Mammary epithelial cell (primary cell): ENCODE measurements around the gene ACBD4.

Source experiments
- EZH2 ChIP-seq: IDR thresholded peaks from 2 replicates; pipeline ENCODE4 v1.6.1; 2012; ENCODE audit warnings: low read length, inconsistent platforms, borderline replicate concordance
- TF ChIP-seq, protein P1 (sequence below), 2 donors: IDR thresholded peaks in 1 of 2; conservative IDR thresholded peaks in 1 of 2; 2 replicates each; pipeline ENCODE4 v1.5.1; 2011 to 2012; ENCODE audit warnings: inconsistent platforms in 2 of 2, low read length in 2 of 2, mild to moderate bottlenecking in 2 of 2, control low read depth in 1 of 2, low read depth in 1 of 2; ENCODE audit not compliant: insufficient read depth in 1 of 2; ENCODE audit errors: extremely low read depth in 1 of 2

DNA sequence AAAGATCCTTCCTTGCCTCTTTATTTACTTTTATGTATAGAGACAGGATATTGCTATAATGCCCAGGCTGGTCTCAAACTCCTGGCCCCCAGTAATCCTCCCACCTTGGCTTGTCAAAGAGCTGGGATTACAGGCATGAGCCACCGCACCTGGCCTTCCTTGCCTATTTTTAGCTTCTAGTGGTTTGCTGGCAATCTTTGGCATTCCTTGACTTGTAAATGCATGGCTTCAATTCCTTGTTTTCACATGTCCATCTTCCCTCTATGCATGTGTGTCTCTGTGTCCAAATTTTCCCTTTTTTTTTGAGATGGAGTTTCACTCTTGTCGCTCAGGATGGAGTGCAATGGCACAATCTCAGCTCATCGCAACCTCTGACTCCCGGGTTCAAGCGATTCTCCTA is 48.7 kb downstream of the ACBD4 start:
- TF ChIP-seq, protein P1, sequence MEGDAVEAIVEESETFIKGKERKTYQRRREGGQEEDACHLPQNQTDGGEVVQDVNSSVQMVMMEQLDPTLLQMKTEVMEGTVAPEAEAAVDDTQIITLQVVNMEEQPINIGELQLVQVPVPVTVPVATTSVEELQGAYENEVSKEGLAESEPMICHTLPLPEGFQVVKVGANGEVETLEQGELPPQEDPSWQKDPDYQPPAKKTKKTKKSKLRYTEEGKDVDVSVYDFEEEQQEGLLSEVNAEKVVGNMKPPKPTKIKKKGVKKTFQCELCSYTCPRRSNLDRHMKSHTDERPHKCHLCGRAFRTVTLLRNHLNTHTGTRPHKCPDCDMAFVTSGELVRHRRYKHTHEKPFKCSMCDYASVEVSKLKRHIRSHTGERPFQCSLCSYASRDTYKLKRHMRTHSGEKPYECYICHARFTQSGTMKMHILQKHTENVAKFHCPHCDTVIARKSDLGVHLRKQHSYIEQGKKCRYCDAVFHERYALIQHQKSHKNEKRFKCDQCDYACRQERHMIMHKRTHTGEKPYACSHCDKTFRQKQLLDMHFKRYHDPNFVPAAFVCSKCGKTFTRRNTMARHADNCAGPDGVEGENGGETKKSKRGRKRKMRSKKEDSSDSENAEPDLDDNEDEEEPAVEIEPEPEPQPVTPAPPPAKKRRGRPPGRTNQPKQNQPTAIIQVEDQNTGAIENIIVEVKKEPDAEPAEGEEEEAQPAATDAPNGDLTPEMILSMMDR (conservative IDR thresholded peaks at IDR 0.05 in 1 of 2, IDR thresholded peaks at IDR 0.05 in 1 of 2; ENCODE audit: extremely low read depth in 1 of 2, insufficient read depth in 1 of 2, low read depth in 1 of 2, low read length in 2 of 2): no peak
- no peak for TF ChIP-seq EZH2
